Spleen (tissue), 11 donors: ENCODE measurements around the gene SMAD3. TPM values are rescaled to one million over a fixed set of nuclear protein-coding genes. Genes with fewer than 3 reads are reported as not detected.

ENCODE experiments used
- DNase-seq: peaks from one replicate; pipeline ENCODE4 v3.0.0-alpha.2; 2020
- H3K27ac ChIP-seq, 8 donors: fragments of 200-600 bp; sonication (generic) in 7 of 8; 1 replicate in 4 of 8; 2 replicates in 4 of 8; pipeline versions ENCODE4 v1.5.0 to v1.8.0; 2016 to 2021; ENCODE audit warnings: inconsistent platforms in 4 of 8, mild to moderate bottlenecking in 4 of 8, moderate library complexity in 1 of 8
- H3K27me3 ChIP-seq, 7 donors: fragments of 200-600 bp; sonication (generic) in 6 of 7; replicated peaks in 1 of 7; 1 replicate in 4 of 7; 2 replicates in 3 of 7; pipeline versions ENCODE4 v1.5.0 to v1.8.0; 2016 to 2021; ENCODE audit warnings: inconsistent platforms in 3 of 7, mild to moderate bottlenecking in 1 of 7
- H3K36me3 ChIP-seq, 6 donors: fragments of 200-600 bp; sonication (generic) in 5 of 6; 1 replicate in 4 of 6; 2 replicates in 2 of 6; pipeline versions ENCODE4 v1.5.0 to v1.8.0; 2016 to 2021; ENCODE audit warnings: inconsistent platforms in 2 of 6
- H3K4me1 ChIP-seq, 6 donors: fragments of 200-600 bp; sonication (generic) in 5 of 6; 1 replicate in 3 of 6; 2 replicates in 3 of 6; pipeline versions ENCODE4 v1.5.0 to v1.8.0; 2016 to 2021; ENCODE audit warnings: inconsistent platforms in 3 of 6
- H3K4me3 ChIP-seq, 8 donors: fragments of 200-600 bp; sonication (generic) in 7 of 8; 1 replicate in 4 of 8; 2 replicates in 4 of 8; pipeline versions ENCODE4 v1.5.0 to v1.8.0; 2016 to 2021; ENCODE audit warnings: inconsistent platforms in 4 of 8, mild to moderate bottlenecking in 4 of 8, moderate library complexity in 2 of 8
- H3K9me3 ChIP-seq, 8 donors: fragments of 200-600 bp; sonication (generic) in 7 of 8; 1 replicate in 4 of 8; 2 replicates in 4 of 8; pipeline versions ENCODE4 v1.5.0 to v1.8.0; 2016 to 2021; ENCODE audit warnings: inconsistent platforms in 4 of 8
- CTCF ChIP-seq, 11 experiments: fragments of 200-600 bp in 7 of 11; fragments of 450-650 bp in 4 of 11; sonication (generic) in 4 of 11; IDR thresholded peaks in 8 of 11; conservative IDR thresholded peaks in 3 of 11; 1 replicate in 7 of 11; 2 replicates in 4 of 11; pipeline versions ENCODE4 v1.4.0 to v1.8.0; 2016 to 2021; ENCODE audit warnings: antibody characterized with exemption in 11 of 11, inconsistent platforms in 4 of 11, mild to moderate bottlenecking in 1 of 11
- POLR2A ChIP-seq, 3 donors: fragments of 450-650 bp; IDR thresholded peaks; one replicate each; pipeline ENCODE4 v1.5.1; 2017; ENCODE audit warnings: antibody characterized with exemption in 3 of 3, mild to moderate bottlenecking in 1 of 3
- POLR2AphosphoS5 ChIP-seq, 3 donors: sonication (generic); formaldehyde crosslinking; IDR thresholded peaks; one replicate each; pipeline ENCODE4 v1.5.1; 2017; ENCODE audit warnings: antibody characterized with exemption in 3 of 3
- WGBS, 5 donors: extraction: QIAGEN DNeasy Blood & Tissue Kit in 3 of 5; methylation state at CpG; one replicate each; pipeline versions ENCODE4 v1.1.5 to v1.1.7; 2013 to 2018; 5-methylcytosine and 5-hydroxymethylcytosine counted together
- intact Hi-C: fragments of 100-400 bp; cut with DNase I; formaldehyde crosslinking; loops from one replicate; pipeline ENCODE4 v1.15.0; 2023; ENCODE audit warnings: low total_unique reads
- polyA plus RNA-seq, 3 donors: library from polyadenylated mRNA; stranded (reverse); fragments of 200-250 nt; gene quantifications; one replicate each; pipeline ENCODE4 v1.2.1, GENCODE V29; 2013
- total RNA-seq, 7 donors: library from RNA; depleted of rRNA in 3 of 7; stranded (reverse); fragments of >200 nt in 3 of 7; fragmentation: NEBNext Ultra II Directional in 4 of 7; extraction: Animal tissue kit (Norgen Biotek cat#: 25700) in 4 of 7; gene quantifications; one replicate each; pipeline versions ENCODE4 v1.1.0 to v1.2.1, GENCODE V29; 2016 to 2021
- donor health status: healthy with polysubstance abuse.
- donor health status: DM: no; HTN: no; CAD: no; lungs with moderate emphysema.
- donor health status: DM: no; HTN: no; CAD: no.
- donor health status: Bipolar disorder and iron deficiency.
- donor health status: healthy.
- donor health status: DM: no; HTN: no; CAD: no.
- donor health status: DM: yes; HTN: yes; CAD: no.

SMAD3 gene
- total and polyA plus RNA-seq, 10 donors, result 8.3 to 78.4 (median 33.7) TPM

GRCh38 chr15:67227431-67227830, 162.0 kb downstream of the SMAD3 start:
- peaks cover 0 to 57% (median 28%) of the 10 kb centered on the region in 6 donors for H3K36me3 ChIP-seq
- 50 to 85% (median 57%) methylated on average over 1 of the region's 1 CpG for WGBS, 5 donors
- TF ChIP-seq POLR2A (IDR thresholded peaks at IDR 0.05), result no peak
- no peak for TF ChIP-seq CTCF (IDR thresholded peaks at IDR 0.05 in 8 of 11, conservative IDR thresholded peaks at IDR 0.05 in 3 of 11)
- TF ChIP-seq POLR2AphosphoS5 (IDR thresholded peaks at IDR 0.05), result no peak
- intact Hi-C loops, result no loop called here
- H3K4me3 ChIP-seq, result no peak overlapping the region
- H3K4me1 ChIP-seq, result peaks cover 0 to 14% (median 4%) of the 10 kb centered on the region in 6 donors
- no peak for DNase-seq
- H3K27ac ChIP-seq, result no peak overlapping the region
- H3K9me3 ChIP-seq, result no peaks in the 10 kb centered on the region
- H3K27me3 ChIP-seq, result no peaks in the 10 kb centered on the region

GRCh38 chr15:67227846-67228245, 162.4 kb downstream of the SMAD3 start:
- peaks cover 0 to 14% (median 4%) of the 10 kb centered on the region in 6 donors for H3K4me1 ChIP-seq
- TF ChIP-seq CTCF (IDR thresholded peaks at IDR 0.05 in 8 of 11, conservative IDR thresholded peaks at IDR 0.05 in 3 of 11) (no peak), POLR2A (IDR thresholded peaks at IDR 0.05) (no peak), POLR2AphosphoS5 (IDR thresholded peaks at IDR 0.05) (no peak)
- H3K27me3 ChIP-seq, result no peaks in the 10 kb centered on the region
- H3K27ac ChIP-seq, result no peak overlapping the region
- no peak overlapping the region for H3K4me3 ChIP-seq
- no peaks in the 10 kb centered on the region for H3K9me3 ChIP-seq
- DNase-seq, result no peak
- intact Hi-C loops, result no loop called here
- peaks cover 0 to 61% (median 30%) of the 10 kb centered on the region in 6 donors for H3K36me3 ChIP-seq
- WGBS, 5 donors, result 76 to 87% (median 84%) methylated on average over 1 of the region's 1 CpG

- Histone ChIP-seq H3K4me1 (peaks cover 0 to 14% (median 4%) of the 10 kb centered on the region in 6 donors), H3K27ac (no peak overlapping the region), H3K36me3 (peaks cover 0 to 66% (median 34%) of the 10 kb centered on the region in 6 donors), H3K4me3 (no peak overlapping the region), H3K27me3 (no peaks in the 10 kb centered on the region), H3K9me3 (no peaks in the 10 kb centered on the region)
- intact Hi-C loops, result no loop called here
- WGBS, 5 donors, result 8 to 27% (median 16%) methylated on average over 1 of the region's 1 CpG
- TF ChIP-seq POLR2AphosphoS5 (IDR thresholded peaks at IDR 0.05) (no peak), POLR2A (IDR thresholded peaks at IDR 0.05) (no peak), CTCF (IDR thresholded peaks at IDR 0.05 in 8 of 11, conservative IDR thresholded peaks at IDR 0.05 in 3 of 11) (no peak)
- no peak for DNase-seq
Observed at GRCh38 chr15:67228286-67228685, 162.9 kb downstream of the SMAD3 start.

GRCh38 chr15:67230504-67230903, 165.1 kb downstream of the SMAD3 start:
- TF ChIP-seq POLR2A (IDR thresholded peaks at IDR 0.05) (no peak), CTCF (IDR thresholded peaks at IDR 0.05 in 8 of 11, conservative IDR thresholded peaks at IDR 0.05 in 3 of 11) (no peak), POLR2AphosphoS5 (IDR thresholded peaks at IDR 0.05) (no peak)
- no peak for DNase-seq
- WGBS, 5 donors, result 92 to 100% (median 96%) methylated on average over 2 of the region's 2 CpGs
- Histone ChIP-seq H3K9me3 (no peaks in the 10 kb centered on the region), H3K36me3 (peaks cover 0 to 88% (median 49%) of the 10 kb centered on the region in 6 donors), H3K4me3 (no peak overlapping the region), H3K27me3 (no peaks in the 10 kb centered on the region), H3K27ac (no peak overlapping the region), H3K4me1 (peaks cover 0 to 14% (median 4%) of the 10 kb centered on the region in 6 donors)
- intact Hi-C loops, result no loop called here
